ENCODE data around the gene TBC1D9B.
A peak's percentile ranks its signal among the peaks of the same experiment; 100 is the strongest.
"Not testable (repeated sequence)": the region's sequence is repeated elsewhere in the genome, so short reads cannot be mapped to it uniquely, and the experiment has no call there.

The TBC1D9B gene

DNA sequence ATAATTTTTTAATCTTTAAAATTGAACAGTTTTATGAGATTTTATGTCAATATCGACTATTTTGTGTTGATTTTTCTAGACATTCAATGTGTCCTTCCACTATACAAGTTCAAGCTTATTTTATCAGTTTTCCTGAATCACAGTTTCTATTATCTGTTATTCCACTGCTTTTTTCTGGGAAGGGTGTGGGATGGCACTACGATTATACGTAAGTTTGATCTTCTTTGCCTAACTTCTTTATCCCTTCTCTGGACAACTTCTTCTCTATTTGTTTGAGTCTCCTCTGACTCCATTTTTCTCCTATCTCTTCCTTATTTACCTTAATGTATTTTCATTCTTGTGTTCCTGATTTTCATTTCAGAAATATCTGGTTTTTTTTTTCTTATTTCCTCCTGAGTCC, 24.5 kb downstream of the TBC1D9B start:
- DNase-seq = no peak

DNA sequence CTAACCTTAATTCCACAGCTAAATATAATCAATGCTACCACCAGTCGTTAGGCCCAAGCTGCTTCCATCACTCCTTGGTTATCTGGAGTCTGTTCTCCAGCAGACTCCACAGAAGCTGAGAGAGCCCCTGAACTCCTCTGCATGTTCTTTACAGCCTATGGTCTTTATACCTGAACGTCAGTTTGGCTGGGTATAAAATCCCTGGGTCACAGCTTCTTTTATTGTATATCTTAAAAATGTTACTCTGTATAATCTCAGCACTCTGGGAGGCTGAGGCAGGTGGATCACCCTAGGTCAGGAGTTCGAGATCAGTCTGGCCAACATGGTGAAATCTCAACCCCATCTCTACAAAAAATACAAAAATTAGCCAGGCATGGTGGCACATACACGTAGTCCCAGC, 25.4 kb downstream of the TBC1D9B start:
- DNase-seq = no peak

DNA sequence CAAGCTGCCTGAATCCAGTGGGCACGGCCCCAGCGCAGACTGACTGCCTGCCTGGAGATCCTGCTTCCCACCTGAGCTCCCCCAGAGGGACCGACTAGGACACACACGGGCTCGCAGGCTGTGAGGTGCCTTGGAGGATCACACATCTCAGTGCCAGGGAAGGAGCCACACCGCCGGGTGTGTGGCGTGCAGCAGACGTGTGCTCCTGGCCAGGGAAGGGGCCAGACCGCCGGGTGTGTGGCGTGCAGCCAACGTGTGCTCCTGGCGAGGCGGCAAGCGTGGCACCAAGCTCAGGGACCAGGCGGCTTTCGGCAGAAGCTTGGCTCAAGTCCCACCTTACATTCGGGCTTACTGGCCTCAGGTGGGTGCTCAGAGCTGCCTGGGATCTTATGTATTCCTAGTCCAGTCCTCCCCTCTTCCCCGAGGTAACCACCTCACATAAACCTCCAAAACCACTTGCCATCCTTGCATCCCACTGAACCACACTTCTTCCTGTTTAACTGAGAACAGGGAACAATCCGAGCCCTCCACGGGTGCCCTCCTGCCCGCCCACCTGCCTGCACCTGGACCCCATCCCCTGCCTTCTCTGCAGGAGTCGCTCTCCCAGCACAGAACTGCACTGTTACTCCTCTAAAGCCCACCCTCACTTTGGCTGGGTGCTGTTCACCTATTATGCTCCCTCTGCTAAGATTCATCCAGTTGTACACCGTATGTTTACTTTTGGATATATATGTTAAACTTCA, 26.7 kb downstream of the TBC1D9B start:
- DNase-seq = no peak

DNA sequence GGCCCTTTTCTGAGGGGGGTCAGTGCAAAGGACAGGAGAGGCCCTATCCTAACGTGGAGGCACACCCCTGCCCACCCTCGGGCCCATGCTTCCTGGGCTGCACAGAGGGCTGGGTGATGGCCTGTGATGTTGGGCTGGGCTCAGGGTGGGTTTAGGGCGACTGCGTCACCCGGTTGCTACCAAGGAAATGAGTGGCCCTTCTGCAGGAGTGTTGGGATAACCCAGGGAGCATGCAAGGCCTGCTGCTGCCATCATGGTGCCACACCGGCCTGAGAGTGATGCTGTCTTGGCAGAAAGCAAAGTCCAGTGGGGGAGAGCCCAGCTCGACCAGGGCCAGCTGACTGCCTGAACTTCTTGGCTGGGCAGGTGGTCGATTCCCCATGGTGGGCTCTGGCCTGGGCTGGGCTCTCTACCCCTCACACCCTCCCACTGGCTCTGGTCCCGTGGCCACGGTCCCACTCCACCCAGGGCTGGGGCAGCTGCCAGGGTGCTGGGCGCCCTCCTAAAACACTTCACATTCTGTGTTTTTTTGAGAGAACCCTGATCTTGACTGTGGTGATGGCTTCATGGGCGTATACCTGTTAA, 27.5 kb downstream of the TBC1D9B start:
- DNase-seq = no peak

DNA sequence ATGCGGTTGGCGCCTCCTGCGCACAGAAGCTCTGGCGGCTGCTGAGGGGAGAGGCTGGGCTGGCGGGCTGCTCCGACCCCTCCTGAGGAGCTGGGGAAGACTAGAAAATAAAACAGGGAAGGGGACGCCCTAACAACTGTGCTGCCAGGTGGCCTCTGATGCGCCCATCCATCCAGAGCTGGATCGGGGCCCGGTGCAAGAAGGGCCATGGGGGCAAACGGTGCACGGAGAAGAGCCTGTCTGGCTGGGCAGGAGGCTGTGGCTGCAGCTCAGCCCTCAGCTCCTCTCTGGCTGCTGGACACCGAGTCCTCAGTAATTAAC, 28.0 kb downstream of the TBC1D9B start:
- no peak for DNase-seq

DNA sequence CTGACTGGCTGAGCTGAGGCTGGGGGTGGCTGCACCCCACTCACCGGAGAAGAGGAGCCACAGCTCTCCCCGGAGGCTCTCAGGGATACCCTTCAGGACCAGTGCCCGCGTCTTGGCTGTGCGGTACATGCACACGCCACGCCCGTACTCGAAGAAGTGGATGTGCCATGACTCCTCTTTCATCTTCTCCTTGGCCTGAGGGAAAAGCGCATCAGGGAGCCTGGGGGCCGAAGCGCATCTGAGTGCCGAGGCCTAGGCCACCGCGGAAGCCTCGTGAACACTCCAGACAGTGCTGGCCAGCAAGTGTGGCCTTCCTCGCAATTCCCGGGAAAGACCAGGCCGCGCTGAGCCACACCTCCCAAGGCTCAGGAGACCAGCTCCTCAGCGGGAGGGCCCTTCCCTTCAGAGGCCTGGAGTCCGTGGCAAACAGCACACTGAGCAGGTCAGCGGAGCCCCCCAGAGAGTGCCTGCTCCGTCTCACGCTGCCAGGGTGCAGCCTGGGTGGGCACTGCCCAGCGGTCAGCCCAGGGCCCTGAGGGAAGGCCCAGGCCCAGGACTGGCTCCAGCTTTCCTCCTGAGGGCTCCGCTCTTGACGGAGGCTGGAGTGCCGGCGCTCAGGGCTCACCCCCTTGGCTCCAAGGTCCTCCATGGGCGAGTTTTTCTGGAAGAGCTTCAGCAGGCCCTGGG, 28.6 kb downstream of the TBC1D9B start:
- no peak for DNase-seq

DNA sequence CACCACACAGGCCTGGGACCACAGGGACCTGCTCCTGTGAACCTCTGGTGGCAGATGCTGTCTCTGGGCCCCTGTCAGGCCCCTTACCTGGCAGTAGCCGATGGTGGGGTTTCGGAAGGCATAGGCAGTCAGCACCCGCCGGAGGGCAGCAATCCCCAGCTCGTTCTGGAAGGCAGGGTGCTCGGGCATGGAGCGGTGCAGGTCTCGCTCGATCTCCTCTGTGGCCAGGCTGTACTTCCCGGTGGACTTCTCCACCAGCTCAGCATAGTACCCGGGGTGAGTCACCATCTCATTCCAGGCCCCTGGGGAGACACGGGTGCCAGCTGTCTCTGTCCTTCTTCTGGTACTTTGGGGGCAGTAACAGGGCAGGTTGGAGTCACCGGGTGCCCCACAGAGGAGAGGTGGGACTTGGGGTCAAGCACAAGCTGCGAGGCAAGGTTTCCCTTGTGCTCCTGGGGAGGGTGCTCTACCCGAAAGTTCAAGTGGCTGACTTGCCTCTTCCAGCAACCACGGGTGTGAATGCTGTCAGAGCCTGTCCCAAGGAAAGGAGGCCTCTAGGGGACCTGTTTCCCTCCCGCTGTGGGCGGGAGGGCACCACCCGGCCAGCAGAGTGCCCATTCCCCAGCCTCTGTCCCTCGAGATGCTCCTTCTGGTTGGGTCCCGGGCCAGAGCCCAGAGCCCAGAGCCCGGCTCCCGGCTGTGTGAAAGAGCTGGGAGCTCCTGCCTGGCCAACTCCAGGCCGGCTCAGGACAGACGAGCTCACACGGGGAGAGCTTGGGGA, 29.3 kb downstream of the TBC1D9B start:
- DNase-seq = no peak

DNA sequence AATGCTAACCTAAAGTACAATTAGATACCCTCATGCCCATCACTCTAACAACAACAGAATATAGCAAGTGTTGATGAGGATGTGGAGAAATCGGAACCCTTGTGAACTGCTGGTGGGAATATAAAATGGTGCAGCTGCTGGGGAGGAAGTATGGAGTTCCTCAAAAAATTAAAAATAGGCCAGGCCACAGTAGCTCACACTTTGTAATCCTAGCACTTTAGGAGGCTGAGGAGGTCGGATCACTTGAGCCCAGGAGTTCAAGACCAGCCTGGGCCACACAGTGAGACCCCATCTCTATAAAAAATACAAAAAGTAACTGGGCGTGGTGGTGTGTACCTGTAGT, 31.1 kb downstream of the TBC1D9B start:
- peak; percentile 39 to 77 (median 58) for DNase-seq

DNA sequence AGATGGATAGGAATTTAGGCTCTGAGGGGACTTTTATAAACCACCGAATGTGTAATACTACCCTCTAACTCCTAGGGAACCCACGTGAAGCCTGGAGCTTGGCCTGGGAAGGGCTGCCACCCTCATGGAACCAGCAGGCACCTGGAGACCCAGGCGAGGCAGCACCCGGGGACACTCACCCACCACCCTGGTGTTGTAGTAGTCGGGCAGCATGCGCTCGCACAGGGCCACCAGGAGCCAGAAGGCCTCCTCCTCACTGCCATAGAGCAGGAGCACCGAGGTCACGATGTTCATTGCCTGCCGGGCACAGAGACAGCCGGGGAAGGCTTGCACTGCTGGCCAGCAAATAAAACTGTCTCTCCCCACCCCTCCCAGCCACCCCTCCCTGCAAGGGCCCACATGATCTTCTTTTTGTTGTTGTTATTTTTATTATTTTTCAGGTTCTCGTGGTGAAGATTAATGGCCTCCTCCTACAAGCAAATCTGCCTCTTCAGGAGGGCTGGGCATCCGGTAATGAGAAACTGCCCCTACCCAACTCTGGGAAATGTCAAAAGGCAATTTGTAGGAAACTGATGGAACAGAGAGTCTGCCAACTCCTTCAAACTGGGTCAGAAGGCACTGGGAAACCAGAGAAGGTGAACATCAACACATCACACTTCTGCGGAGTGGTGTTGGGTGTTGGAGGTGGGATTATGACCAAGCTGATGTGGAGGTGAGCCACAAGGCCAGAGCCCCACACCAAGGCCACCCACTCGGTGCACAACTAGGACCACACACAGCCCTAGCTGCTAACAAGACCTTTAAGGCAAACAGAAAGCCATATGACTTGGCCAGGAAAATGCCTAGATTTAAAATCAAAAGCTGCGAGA, 31.7 kb downstream of the TBC1D9B start:
- DNase-seq = no peak

DNA sequence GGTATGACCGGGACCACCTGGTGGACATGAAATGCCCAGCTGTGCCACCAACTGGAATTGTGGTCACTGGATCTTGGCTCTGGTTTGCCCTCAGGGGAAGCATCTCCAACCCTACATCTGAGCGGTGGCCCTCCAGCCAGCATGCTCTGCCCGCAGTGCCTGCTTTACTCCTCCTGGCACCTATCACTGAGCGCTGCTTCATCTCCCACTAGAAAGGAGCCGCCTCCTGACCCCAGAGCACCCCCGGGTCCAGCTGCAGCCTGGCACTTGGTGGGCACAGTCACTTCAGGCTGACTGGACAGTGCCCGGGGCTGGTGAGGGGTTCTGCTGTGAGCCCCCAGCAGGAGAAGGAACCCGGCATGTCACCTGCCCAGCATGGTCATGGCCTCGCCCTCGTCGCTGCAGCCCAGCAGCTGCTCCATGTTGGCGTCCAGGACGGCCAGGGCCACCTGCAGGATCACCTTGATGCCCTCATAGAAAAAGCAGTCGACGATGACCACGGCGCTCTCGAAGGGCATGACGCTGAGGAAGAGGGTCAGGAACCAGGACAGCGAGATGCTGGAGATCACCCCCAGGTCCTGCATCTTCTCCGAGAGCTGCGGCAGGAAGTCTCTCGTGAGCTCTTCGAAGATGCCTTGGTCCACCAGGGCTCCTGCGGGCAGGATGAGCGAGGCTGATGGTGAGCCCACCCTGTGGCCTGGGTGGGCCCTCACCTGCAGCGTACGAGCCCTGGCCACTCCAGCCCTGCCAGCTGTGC, 33.0 kb downstream of the TBC1D9B start:
- DNase-seq = no peak

DNA sequence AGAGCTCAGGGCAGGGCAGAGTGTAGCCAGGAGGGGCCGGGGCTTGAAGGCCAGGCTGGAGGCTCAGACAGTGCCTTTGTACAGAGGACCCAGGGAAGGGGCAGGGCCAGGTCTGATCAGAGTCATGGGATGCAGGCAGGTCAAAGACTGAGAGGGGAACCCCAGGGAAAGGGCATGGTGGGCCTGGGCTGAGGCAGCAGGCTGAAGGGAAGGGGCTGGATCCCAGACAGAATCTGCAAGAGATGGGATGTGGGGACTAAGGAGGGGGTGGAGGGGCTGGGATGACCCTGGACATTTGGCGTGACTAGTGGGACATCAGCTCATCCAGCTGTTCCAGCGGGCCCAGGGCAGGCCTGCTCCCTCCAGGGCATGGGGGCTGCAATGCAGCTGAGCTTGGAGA, 33.6 kb downstream of the TBC1D9B start:
- DNase-seq = no peak

DNA sequence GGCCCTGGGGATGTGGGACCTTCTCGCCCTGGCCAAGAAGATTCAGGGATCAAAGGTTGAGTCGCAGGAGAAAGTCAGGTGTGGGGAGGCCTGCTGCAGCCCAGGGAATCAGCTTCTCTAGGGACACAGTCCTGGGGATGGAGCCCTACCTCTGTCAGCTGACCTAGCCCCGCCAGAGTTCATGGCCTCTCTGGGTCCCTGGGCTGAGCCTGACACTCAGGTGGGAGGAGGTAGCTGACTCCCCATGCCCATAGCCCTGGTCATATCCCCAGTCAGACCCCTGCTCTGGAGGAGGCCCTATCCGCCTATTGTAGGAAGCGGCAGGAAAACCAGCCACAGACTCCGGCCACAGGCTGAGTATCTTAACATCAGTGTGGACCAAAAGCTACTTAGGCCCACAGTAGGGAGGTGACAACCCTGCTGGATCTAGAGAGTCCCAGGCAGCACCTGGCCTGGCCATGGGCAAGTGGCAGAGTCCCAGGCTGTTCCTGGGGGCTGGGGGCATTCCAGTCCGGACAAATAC, 34.0 kb downstream of the TBC1D9B start:
- DNase-seq = no peak

DNA sequence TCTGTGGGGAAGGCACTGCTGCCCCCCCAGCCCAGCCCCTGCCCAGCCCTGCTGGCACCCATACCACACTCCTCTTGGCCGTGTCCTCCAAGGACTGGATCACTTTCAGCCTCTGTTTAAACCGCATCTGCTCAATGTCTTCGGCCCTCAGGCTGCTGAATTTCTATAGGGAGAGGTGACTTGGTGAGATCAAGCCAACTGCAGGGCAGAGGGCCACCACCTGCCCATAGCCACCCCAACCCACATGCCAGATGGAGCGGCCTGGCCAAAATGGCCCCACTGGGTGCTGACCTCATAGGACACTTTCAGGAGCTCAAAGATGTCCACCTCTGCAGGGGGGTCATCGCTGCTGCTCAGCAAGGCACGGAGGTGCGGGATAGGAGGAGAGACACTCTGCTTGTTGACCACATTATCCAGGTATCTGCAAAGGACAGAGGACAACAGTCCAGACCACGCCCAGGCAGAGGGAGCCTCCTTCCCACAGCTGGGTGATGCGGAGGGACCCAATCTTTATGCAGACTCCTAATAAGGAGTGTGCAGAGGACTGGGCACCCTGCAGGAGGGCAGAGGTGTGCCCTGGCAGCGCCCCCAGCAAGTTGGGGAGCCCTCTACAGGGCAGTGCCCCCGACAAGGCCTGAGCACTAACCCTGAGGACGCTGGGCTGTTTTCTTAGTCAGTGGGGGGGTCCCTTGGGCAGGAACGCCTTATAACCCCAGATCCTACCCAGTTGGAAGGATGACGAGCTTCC, 34.7 kb downstream of the TBC1D9B start:
- no peak for DNase-seq

DNA sequence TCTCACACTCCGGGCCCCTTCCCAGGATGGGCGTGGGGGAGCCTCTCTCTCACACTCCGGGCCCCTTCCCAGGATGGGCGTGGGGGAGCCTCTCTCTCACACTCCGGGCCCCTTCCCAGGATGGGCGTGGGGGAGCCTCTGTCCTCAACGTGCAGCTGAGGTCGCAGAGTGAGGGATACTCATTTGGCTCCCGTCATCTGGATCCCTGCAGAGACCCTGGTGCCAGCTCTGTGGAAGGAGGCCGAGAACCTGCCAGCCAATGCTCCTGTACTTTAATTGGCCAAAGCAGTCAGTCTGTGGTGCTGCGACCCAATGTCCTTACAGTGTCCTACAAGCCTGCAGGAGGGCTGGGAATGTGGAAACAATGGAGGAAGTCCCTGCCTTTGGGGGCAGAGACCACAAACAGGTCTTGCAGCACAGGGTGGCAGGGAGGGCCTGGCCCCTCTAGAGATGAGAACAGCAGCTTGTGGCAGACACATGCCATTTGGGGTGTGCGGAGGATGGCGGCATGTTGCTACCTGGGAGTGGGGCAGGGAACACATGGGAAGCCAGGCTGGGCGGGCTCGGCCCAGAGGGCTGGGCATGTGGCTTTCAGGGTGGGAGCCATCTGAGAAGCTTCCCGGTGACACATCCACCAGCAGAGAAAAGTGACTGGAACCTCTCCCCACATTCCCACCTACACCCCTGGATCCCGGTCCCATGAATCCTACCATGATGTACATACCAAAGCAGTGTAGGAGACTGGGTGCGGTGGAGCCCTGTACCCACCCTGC, 35.5 kb downstream of the TBC1D9B start:
- no peak for DNase-seq

DNA sequence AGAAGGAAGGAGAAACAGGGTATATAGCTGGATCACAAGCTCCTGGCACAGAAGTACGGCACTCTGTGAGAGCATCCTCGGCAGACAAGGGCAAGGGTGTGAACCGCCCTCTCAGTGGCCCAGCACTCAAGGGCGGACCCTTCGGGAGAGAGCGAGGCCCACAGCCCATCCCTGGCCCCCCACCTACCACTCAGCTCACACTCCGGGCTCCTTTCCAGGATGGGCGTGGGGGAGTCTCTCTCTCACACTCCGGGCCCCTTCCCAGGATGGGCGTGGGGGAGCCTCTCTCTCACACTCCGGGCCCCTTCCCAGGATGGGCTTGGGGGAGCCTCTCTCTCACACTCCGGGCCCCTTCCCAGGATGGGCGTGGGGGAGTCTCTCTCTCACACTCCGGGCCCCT, 36.2 kb downstream of the TBC1D9B start:
- DNase-seq = not testable (repeated sequence)

DNA sequence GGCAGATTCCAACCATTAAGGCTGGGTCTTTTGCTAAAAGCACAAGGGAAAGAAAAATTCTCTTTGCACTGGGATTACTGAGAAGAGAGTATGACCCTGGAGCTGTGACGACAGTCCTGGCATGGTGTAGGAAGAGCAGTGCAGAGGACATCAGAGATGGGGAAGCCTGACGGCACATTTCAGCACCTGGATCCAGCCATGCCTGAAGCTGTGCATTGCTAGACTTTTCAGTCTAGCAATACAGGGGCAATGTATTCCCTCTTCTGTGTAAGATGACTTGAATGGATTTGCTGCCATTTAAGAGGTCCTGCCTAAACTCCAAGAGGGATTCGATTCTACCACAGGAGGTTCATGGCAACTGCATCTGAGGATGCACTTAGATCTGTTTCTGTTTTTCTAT, 36.7 kb downstream of the TBC1D9B start:
- no peak for DNase-seq

DNA sequence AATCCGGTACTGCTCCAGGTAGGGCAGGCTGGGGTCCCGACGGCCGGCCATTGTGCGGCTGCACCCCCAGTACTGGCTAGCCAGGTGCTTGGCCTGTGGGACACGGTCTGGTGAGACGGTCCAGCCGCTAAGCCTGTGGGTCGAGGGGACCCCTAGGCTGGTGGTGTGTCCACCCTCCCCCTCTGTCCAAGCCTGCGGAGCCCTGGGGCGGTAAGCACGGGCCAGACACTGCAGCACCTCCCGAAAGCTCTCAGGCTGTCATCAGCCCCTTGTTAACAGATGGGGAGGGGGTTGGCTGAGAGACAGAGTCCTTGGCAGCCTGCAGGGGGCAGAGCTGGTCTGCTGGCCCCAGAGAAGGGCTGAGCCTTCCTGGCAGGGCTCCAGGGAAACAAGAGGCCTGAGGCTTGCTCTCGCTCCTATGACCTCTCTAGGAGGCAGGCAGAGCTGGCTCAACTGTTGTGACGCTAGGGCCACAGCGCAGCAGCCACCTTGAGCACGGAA, 37.2 kb downstream of the TBC1D9B start:
- DNase-seq = peak in 2 of 4 experiments; percentile 38 to 46

DNA sequence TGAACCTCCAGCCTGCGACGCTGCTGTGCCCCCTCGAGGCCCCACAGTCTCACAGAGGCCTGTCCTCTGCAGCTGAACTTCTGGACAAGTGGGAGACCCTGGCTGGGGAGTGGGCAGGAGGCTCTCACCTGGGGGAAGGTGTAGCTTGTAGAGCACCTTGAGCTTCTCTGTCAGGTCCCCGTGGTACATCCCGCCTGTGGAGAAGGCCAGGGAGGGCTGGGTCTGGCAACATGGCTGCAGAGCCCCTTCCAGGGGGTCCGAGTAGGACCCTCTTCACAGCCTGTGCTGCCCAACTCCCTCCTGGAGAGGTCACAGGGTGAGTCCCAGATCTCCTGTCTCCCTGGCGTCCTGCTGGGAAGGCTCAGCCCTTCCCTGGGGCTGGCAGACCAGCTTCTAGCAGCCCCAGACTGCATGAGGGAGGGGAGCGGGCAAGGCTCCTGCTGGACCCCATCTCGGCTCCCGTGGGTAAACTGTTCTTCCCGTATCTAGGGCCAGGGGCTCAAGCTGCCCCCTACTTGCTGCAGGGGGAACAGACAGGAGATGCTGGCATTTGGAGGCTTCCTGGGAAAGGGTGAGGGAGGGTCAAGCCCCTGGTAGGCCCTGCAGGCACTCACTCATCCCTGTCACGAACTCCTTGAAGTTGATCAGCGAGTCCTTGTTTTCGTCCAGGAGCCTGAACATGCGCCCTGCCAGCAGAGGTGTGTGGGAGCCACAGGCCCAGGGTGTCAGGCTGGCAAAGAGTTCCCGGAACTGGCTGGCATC, 37.9 kb downstream of the TBC1D9B start:
- DNase-seq = no peak

DNA sequence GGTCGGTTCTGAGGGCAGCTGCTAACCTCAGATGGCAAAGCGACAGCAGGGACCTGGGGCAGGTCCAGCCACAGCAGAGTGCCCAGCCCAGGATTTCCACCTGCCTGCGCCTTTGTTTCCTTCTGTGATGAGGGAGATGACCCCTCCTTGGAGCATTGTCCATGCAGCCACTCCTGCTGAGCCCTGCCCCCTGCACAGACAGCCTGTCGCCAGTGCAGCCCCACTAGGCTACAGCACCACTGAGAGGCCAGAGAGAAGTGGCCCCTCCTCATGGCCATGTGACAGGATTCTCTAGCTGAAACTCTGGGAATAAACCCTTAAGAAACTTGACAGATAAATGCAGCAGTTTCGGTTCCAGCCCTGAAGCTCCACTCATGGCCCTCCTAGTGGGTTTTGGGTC, 38.6 kb downstream of the TBC1D9B start:
- no peak for DNase-seq

Measured in suppressor macrophage (primary cell).